SIG-M5 treated with dmso at 0.1 percent for 504 hours (cell line): ENCODE data around the gene CMBL.
"Not testable (repeated sequence)": the region's sequence is repeated elsewhere in the genome, so short reads cannot be mapped to it uniquely, and the experiment has no call there.

Source experiments
- DNase-seq: peaks from one replicate; lab custom pipeline; 2025; ENCODE audit not compliant: unreplicated experiment; lab: John Stamatoyannopoulos, UW

The CMBL gene

GRCh38 chr5:10286862-10287227, 20.9 kb downstream of the CMBL start:
- DNase-seq: no peak

- DNase-seq: no peak
These were observed 21.4 kb downstream of the CMBL start for GRCh38 chr5:10286162-10286861.

DNA sequence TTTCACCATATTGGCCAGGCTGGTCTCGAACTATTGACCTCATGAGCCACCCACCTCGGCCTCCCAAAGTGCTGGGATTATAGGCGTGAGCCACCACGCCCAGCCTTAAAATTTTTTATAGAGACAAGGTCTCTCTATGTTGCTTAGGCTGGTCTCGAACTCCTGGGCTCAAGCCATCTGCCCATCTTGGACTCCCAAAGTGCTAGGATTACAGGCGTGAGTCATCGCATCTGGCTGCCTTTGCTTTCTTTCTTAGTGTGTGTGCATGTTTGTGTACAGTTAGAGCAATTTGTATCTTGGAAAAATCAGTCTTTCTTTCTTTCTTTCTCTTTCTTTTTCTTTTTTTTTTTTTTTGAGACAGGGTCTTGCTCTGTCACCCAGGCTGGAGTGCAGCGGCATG, 22.3 kb downstream of the CMBL start:
- not testable (repeated sequence) for DNase-seq

DNA sequence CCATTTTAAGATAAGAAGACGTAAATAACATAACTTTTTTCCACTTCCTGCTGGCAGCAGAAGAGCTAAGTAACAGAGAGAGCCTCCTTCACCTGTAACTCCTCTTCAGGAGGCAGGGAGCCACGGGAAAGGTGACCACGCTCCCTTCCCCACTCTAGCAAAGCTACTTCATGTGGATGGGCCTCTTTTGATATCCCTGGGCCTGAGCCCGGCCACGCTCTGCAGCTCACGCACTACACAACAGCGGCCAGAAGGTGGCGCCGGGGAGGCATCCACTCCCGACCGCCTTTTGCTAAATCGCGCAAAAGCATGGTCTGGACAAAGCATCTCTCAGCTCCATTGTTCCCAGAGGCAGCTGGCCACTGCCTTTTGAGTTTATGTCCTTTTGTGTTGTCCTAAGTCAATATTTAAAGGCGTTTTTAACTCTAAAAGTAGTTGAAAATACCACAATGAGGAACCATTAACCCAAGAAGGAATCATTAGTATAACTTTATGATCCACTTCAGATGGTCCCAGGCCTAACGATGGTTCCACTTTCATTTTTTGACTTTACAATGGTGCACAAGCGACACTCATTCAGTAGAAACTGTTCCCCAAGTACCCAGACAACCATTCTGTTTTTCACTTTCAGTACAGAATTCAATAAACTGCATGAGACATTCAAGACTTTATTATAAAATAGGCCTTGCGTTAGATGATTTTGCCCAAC, 23.6 kb downstream of the CMBL start:
- DNase-seq: peak; percentile 65

GRCh38 chr5:10279925-10280720, 27.6 kb downstream of the CMBL start:
- DNase-seq: no peak

GRCh38 chr5:10279328-10279727, 28.4 kb downstream of the CMBL start:
- DNase-seq: no peak

DNA sequence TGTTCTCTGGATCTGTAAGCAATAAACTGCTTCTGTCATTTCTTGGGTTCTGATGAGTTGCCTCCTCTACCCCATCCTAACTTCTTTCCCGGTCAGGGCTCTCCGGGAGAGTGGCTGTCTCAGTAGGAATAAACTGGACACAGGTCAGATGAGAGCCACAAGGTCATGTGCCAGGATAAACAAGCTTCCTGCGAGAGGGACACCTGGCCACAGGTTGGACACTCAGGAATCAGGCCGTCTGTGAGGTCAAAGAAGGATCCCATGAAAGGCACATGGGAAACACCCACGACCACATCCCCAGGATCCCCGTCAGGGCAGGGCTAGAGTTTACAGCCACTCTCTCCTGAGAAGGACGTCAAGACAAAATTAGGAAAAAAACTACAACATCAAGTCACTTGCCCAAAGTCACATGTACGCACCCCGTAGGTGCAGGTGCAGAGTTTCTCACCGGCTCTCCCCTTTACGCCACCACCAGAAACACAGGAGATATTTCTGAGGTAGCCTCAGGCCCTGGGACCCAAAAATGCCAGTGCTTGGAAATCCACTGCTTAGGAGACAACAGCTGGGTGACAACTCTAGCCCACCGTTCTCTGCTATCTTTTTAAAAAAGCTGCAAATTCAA, 28.9 kb downstream of the CMBL start:
- DNase-seq: no peak

GRCh38 chr5:10277773-10278630, 29.7 kb downstream of the CMBL start:
- no peak for DNase-seq

GRCh38 chr5:10276691-10277090, 31.0 kb downstream of the CMBL start:
- no peak for DNase-seq

DNA sequence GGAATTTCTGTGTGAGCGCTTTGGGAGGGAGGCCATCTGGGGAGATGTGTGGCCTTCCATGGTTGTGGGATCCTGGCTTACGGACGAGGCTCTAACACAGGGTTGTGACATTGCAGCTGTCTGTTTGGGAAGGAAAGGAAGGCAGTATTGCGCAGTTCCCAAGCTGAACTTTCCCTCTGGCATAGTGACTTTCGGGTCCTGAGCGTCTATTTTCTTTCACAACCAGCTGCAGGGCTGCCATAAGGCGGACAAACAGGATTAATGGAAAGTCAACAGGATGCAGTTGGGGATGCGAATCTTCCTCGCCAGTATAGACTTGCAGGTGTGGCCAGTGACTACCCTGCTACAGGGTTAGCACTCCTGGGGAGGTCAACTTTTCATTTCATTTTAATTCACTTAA, 31.7 kb downstream of the CMBL start:
- DNase-seq: no peak

GRCh38 chr5:10275460-10275859, 32.2 kb downstream of the CMBL start:
- no peak for DNase-seq

GRCh38 chr5:10272875-10273209, 34.9 kb downstream of the CMBL start:
- DNase-seq: not testable (repeated sequence)

- DNase-seq: no peak
These were observed 35.4 kb downstream of the CMBL start for GRCh38 chr5:10272053-10272874.

DNA sequence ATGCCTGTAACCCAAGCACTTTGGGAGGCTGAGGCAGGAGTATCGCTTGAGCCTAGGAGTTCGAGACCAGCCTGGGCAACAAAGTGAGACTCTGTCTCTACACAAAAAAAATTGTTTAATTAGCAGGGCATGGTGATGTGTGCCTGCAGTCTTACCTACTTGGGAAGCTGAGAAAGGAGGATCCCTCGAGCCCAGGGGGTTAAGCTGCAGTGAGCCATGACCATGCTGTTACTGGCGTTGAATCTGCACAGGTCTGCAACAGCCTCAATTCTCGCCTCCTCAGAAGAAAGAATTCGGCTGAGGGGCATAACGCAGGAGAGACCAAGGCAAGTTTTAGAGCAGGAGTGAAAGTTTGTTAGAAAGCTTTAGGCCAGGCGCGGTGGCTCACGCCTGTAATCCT, 39.6 kb downstream of the CMBL start:
- no peak for DNase-seq

DNA sequence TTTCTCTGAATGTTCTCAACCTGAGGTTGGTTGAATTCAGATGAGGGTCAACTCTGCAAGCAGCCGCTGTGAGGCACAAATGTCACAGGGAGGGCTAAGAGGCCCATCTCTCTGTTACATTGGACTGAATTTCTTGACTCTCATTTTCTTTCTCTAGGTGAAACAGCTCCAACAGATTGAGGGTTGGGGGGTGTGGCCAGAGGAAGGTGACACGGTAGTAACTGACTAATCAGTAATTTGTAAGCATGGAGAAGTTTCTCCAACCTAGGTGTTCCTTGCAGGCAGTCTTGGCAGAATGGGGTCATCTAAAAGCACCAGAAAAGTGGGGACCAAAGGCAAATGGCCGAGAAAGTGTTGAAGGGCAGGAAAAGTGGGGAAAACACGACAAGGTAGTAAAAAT, 40.9 kb downstream of the CMBL start:
- no peak for DNase-seq

DNA sequence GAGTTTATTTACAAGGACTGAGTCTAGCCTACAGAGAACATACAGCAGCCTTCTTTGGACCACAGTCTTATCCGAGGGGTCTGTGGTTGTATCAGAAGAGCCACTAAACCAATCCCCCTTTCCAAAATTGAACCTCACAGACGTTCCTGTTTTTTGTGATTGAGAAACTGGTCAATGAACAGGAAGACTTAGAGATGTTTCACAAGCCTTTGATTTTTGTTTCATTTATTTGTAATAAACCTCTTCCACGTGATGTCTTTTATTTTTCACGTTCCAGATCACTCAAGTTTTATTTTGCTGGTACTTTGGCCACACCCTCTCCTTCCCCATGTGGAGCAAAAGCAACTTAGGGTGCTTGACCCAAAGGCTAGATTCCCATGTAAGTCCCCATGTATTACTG, 41.6 kb downstream of the CMBL start:
- DNase-seq: peak; percentile 42

DNA sequence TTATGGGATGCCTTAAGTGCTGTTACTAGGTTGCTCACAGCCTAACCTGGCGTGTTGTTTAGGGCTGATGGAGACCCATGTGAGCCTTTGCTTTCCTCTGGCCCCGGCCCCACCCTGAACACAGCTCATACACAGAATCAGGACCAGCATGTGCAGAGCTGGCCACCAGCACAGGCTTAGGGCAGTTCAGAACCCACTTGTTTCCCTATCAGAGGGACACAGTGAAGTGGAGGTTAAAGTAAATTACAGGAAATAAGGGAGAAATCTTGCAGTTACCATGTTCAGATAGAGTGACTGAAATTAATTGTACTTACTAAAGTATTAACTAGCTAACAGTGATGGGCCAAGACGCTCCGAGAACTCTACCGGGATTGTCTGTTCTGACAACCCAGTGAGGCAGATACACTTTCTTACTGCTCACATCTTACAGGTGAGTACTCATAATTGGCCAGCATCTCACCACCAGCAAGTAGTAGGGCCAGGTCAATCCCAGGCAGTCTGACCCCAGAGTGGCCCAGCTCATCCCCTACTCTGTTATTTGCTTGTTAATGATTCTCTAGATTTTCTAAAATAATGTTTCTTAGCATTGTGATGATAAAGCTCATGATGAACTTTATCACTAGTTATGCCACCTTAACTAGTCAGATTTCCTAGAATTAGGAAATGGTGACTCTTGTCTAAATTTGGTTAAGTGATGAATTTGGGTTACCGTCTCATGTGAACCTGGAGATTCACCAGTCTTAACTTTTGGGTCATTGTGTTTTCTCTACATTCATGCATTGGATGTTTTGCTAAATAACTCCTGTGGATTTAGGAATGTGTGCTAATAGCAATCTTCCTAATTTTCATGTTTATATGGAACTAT, 42.2 kb downstream of the CMBL start:
- DNase-seq: no peak

GRCh38 chr5:10264604-10265003, 43.1 kb downstream of the CMBL start:
- no peak for DNase-seq

GRCh38 chr5:10262995-10263394, 44.7 kb downstream of the CMBL start:
- DNase-seq: no peak
